A549 treated with Hydrocortisone at 1 μM for 4 hours (cell line): ENCODE measurements around the gene TRIM59. TPM values are rescaled to one million over a fixed set of nuclear protein-coding genes. Genes with fewer than 3 reads are reported as not detected.

Source experiments
- total RNA-seq: library from RNA; stranded (reverse); fragments of 200-300 nt; extraction: Qiagen RNA extraction; gene quantifications from 5 replicates; pipeline ENCODE4 v1.2.3, GENCODE V29; 2022

The TRIM59 gene
- 7.0 to 11.3 TPM (median 8.5 TPM) in 5 replicates for total RNA-seq

GRCh38 chr3:160449636-160450598, at the start of gene TRIM59:
Gene TRIM59, minus strand, starts transcription at chr3:160449786. Its CDS starts 10,603 bp downstream, at chr3:160439183.

GRCh38 chr3:160399125-160400029, 50.2 kb downstream of the TRIM59 start, which contains the start of the genes IFT80 and SMC4:
Gene IFT80, minus strand, starts transcription at chr3:160399225. Its CDS starts 14,625 bp downstream, at chr3:160384600.
Gene SMC4, plus strand, starts transcription at chr3:160399650. Its CDS starts 1,177 bp downstream, at chr3:160400827.

Other genes with a start within 250 kb of the TRIM59 start
- 1.0 to 1.4 TPM (median 1.1 TPM) in 5 replicates for gene C3orf80, start 224.4 kb downstream of the TRIM59 start, total RNA-seq
- 9.6 to 20.9 TPM (median 12.5 TPM) in 5 replicates for gene IFT80, start 50.6 kb downstream of the TRIM59 start, total RNA-seq
- 74.3 to 105 TPM (median 91.6 TPM) in 5 replicates for gene SMC4, start 50.1 kb downstream of the TRIM59 start, total RNA-seq
- gene KPNA4, start 115.8 kb upstream of the TRIM59 start, total RNA-seq: 28.4 to 32.5 TPM (median 30.0 TPM) in 5 replicates
- 0.25 to 0.52 TPM (median 0.40 TPM) in 5 replicates for gene ARL14, start 227.4 kb upstream of the TRIM59 start, total RNA-seq